Uterus (tissue), 2 donors: ENCODE results near the gene AP4S1.

Experiments used
- POLR2A ChIP-seq, 2 donors: fragments of 450-650 bp; IDR thresholded peaks; one replicate each; pipeline ENCODE4 v1.6.1; 2016; ENCODE audit warnings: antibody characterized with exemption in 2 of 2, mild to moderate bottlenecking in 1 of 2, moderate library complexity in 1 of 2
- TF ChIP-seq, protein P1 (sequence below), 4 experiments: fragments of 200-600 bp in 2 of 4; fragments of 450-650 bp in 2 of 4; sonication (generic) in 2 of 4; IDR thresholded peaks; one replicate each; pipeline ENCODE4 v1.5.1; 2016 to 2019; ENCODE audit warnings: antibody characterized with exemption in 4 of 4, mild to moderate bottlenecking in 2 of 4, moderate library complexity in 1 of 4

DNA sequence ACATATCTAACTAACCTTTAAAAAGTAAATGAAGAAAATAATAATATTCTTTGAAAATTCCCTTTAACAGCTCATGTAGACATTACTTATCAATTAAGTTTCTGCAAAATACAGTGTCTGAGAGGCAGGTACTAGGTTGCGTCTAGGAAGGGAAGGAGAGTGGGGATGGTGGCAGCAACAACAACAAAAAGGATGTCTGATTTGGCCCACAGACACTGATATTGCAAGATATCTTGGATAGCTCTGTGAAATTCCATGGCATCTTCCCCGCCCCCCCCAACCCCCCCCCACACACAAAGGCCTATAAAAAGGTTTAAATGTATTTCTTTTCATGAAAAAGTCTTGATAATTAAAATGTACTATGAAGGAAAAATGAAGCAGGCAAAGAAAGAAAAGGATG lies 41.6 kb upstream of the AP4S1 start:
- TF ChIP-seq POLR2A (IDR thresholded peaks at IDR 0.05): no peak
- TF ChIP-seq, protein P1, sequence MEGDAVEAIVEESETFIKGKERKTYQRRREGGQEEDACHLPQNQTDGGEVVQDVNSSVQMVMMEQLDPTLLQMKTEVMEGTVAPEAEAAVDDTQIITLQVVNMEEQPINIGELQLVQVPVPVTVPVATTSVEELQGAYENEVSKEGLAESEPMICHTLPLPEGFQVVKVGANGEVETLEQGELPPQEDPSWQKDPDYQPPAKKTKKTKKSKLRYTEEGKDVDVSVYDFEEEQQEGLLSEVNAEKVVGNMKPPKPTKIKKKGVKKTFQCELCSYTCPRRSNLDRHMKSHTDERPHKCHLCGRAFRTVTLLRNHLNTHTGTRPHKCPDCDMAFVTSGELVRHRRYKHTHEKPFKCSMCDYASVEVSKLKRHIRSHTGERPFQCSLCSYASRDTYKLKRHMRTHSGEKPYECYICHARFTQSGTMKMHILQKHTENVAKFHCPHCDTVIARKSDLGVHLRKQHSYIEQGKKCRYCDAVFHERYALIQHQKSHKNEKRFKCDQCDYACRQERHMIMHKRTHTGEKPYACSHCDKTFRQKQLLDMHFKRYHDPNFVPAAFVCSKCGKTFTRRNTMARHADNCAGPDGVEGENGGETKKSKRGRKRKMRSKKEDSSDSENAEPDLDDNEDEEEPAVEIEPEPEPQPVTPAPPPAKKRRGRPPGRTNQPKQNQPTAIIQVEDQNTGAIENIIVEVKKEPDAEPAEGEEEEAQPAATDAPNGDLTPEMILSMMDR (IDR thresholded peaks at IDR 0.05): no peak
